A549 (cell line): ENCODE data around the gene PLPP4.

ENCODE experiments used
- CTCF ChIP-seq: fragments of >200 bp; sonication (Bioruptor Twin); formaldehyde crosslinking; IDR thresholded peaks from 3 replicates; pipeline ENCODE4 v1.5.1; 2016
- EP300 ChIP-seq, 2 experiments: fragments of >200 bp; sonication (Bioruptor Twin); formaldehyde crosslinking; IDR thresholded peaks; 2 replicates in 1 of 2; 3 replicates in 1 of 2; pipeline ENCODE4 v1.6.1; 2016 to 2017
- ESRRA ChIP-seq: fragments of 150-350 bp; IDR thresholded peaks from 2 replicates; pipeline ENCODE4 v1.6.1; 2014; ENCODE audit warnings: mild to moderate bottlenecking, low read length, borderline replicate concordance
- FOSL2 ChIP-seq, 2 experiments: fragments of 450-650 bp in 1 of 2; fragments of >200 bp in 1 of 2; sonication (Bioruptor Twin) in 1 of 2; formaldehyde crosslinking; IDR thresholded peaks; 2 replicates each; pipeline versions ENCODE4 v1.5.0 to v1.6.1; 2016 to 2020; ENCODE audit warnings: mild to moderate bottlenecking in 1 of 2, moderate library complexity in 1 of 2
- HDAC2 ChIP-seq: fragments of 200-600 bp; sonication (generic); IDR thresholded peaks from 2 replicates; pipeline ENCODE4 v1.6.1; 2016
- HMGXB4 ChIP-seq: fragments of 250-450 bp; sonication (Bioruptor Pico); IDR thresholded peaks from 2 replicates; pipeline ENCODE4 v1.5.0; 2021; ENCODE audit warnings: mild to moderate bottlenecking, moderate library complexity, borderline replicate concordance
- MYC ChIP-seq: IDR thresholded peaks from 2 replicates; pipeline ENCODE4 v1.6.1; 2012; ENCODE audit warnings: mild to moderate bottlenecking, inconsistent platforms, low read length, improper control_type of control experiment, borderline replicate concordance
- POLR2A ChIP-seq: IDR thresholded peaks from 2 replicates; pipeline ENCODE4 v1.6.1; 2012; ENCODE audit warnings: mild to moderate bottlenecking, low read length
- RAD21 ChIP-seq, 2 experiments: fragments of >200 bp in 1 of 2; sonication (Bioruptor Twin) in 1 of 2; formaldehyde crosslinking in 1 of 2; IDR thresholded peaks in 1 of 2; conservative IDR thresholded peaks in 1 of 2; 2 replicates in 1 of 2; 3 replicates in 1 of 2; pipeline ENCODE4 v1.6.1; 2012 to 2018; ENCODE audit warnings: inconsistent platforms in 1 of 2
- RCOR1 ChIP-seq: fragments of 150-350 bp; IDR thresholded peaks from 2 replicates; pipeline ENCODE4 v1.6.1; 2014; ENCODE audit warnings: antibody characterized with exemption, low read length, low read depth
- RFX5 ChIP-seq: fragments of 450-650 bp; IDR thresholded peaks from 2 replicates; pipeline ENCODE4 v1.7.1; 2014; ENCODE audit warnings: antibody characterized with exemption, mild to moderate bottlenecking, moderate library complexity
- SREBF2 ChIP-seq: fragments of 450-650 bp; IDR thresholded peaks from 2 replicates; pipeline ENCODE4 v1.6.1; 2014; ENCODE audit warnings: mild to moderate bottlenecking, moderate library complexity
- TF ChIP-seq, protein P1 (sequence below): IDR thresholded peaks from 2 replicates; pipeline ENCODE4 v1.6.1; 2012

DNA sequence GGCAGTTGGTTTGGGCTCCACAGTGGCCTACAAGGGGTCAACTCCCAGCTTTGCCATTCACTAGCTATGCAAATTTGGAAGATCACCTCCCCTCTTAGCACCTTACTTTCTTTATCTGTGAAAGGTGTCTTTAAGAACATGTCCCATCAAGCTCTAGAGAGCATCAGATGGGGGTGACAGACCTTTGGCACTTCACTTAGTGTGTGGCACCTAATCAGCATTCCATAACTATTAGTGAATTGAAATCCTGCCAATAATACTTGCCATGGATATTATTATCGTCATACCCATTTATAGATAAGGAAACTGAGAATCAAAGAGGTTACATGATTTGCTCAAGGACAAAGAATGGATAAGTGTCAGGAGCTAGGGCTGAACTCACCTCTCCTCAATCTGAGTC is 51.9 kb downstream of the PLPP4 start:
- no peak for TF ChIP-seq CTCF
- TF ChIP-seq, protein P1, sequence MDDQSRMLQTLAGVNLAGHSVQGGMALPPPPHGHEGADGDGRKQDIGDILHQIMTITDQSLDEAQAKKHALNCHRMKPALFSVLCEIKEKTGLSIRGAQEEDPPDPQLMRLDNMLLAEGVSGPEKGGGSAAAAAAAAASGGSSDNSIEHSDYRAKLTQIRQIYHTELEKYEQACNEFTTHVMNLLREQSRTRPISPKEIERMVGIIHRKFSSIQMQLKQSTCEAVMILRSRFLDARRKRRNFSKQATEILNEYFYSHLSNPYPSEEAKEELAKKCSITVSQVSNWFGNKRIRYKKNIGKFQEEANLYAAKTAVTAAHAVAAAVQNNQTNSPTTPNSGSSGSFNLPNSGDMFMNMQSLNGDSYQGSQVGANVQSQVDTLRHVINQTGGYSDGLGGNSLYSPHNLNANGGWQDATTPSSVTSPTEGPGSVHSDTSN: no peak
- TF ChIP-seq RCOR1: no peak
- TF ChIP-seq EP300 (IDR thresholded peaks at IDR 0.05): no peak
- TF ChIP-seq SREBF2: no peak
- no peak for TF ChIP-seq RFX5
- no peak for TF ChIP-seq MYC
- TF ChIP-seq ESRRA: no peak
- no peak for TF ChIP-seq HMGXB4
- TF ChIP-seq HDAC2: no peak
- no peak for TF ChIP-seq RAD21 (conservative IDR thresholded peaks at IDR 0.05 in 1 of 2, IDR thresholded peaks at IDR 0.05 in 1 of 2)
- no peak for TF ChIP-seq FOSL2 (IDR thresholded peaks at IDR 0.05)
- TF ChIP-seq FOSL2 (CRISPR knock-in tag; IDR thresholded peaks at IDR 0.05): no peak
- TF ChIP-seq POLR2A: no peak
